Cardiac septum (tissue), 1 donor: ENCODE data around the gene TMEM100. TPM values are rescaled to one million over a fixed set of nuclear protein-coding genes. Genes with fewer than 3 reads are reported as not detected.

Source experiments
- DNase-seq: peaks from one replicate; pipeline ENCODE4 v3.0.0-alpha.2; 2020; ENCODE audit warnings: low spot score
- intact Hi-C: fragments of 100-400 bp; cut with DNase I; formaldehyde crosslinking; loops from one replicate; pipeline ENCODE4 v1.14.0; 2022
- total RNA-seq: library from RNA; stranded (reverse); fragmentation: NEBNext Ultra II Directional; extraction: Animal tissue kit (Norgen Biotek cat#: 25700); gene quantifications from one replicate; pipeline ENCODE4 v1.2.1, GENCODE V29; 2021
- donor health status: DM: no; HTN: no; CAD: no.

TMEM100 gene
- total RNA-seq, 1 donor from 2014 or later = 5.2 TPM

DNA sequence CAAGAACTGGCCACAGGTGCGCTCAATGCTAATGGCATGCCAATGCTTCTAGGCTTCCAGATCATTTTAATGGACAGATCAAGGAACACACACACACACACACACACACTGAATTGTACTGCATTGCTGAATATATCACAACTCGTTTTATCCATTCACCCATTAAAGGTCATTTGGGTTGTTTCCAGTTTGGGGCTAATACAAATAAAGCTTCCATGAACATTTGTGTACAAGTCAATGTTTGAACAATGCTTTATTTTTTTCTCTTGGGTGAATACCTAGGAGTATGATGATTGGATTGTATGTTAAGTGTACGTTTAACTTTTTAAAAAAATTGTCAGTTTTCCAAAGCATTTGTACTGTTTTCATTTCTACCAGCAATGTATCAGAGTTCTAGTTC is 24.5 kb upstream of the TMEM100 start:
- no peak for DNase-seq
- intact Hi-C loops = no loop called here

DNA sequence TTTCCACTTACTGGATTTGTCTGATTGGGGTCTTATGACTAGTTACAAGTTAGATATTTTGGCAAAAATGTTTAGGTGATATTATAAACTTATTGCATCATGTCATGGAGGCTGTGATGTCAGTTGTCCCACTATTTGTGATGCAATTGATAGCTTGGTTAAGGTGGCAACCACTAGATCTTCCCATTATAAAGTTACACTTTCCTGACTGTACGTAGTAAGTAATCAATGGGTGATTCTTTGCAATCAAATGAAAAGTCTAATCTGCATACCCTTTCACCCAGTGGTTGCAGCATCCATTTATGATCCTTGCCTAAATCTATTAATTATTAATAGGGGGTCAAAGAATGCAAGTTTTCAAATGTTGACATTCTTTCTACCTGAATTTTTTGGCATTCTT is 23.8 kb upstream of the TMEM100 start:
- intact Hi-C loops = no loop called here

DNA sequence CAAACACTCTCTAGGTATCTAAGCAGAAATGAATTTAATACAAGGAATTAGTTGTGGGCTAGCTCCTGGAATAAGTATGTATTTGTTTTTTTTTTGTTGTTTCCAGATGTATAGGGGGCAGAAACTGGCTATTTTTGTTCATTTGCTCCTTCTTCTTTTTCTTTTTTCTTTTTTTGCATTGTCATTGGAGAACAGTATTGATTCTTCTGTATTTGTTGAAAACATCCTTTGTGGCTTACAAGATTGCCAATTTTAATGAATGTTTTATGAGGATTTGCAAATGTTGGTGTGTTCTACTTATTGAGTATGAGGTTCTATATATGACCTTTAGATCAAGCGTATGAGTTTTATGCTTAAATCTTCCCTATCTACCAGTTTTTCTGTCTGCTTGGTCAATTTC is 22.6 kb upstream of the TMEM100 start:
- no peak for DNase-seq

More for the DNA sequence above, 23.8 kb upstream of the TMEM100 start:
- no peak for DNase-seq

GRCh38 chr17:55743103-55743679 is 20.5 kb upstream of the TMEM100 start:
- DNase-seq = no peak
- intact Hi-C loops = no loop called here

More for the DNA sequence above, 22.6 kb upstream of the TMEM100 start:
- intact Hi-C loops = no loop called here

GRCh38 chr17:55742272-55743102 is 19.8 kb upstream of the TMEM100 start:
- intact Hi-C loops = no loop called here
- DNase-seq = no peak

DNA sequence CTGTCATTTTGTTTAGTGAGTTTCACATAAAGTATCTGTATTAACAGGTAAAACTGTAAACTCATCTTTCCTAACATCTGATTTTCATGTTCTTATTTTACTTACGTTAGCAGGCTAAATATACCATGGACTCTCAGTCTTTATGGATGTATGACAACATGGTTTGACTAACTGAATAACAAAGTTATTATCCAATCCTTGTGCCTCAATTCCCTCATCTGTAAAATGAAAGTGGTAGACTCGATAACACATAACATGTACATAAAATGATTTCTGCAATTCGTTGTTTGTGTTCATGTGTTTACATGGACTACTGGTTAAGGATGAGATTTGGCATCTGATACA is 18.7 kb upstream of the TMEM100 start:
- intact Hi-C loops = no loop called here

GRCh38 chr17:55740511-55741355 is 18.1 kb upstream of the TMEM100 start:
- DNase-seq = no peak
- intact Hi-C loops = no loop called here

More for the DNA sequence above, 18.7 kb upstream of the TMEM100 start:
- no peak for DNase-seq

DNA sequence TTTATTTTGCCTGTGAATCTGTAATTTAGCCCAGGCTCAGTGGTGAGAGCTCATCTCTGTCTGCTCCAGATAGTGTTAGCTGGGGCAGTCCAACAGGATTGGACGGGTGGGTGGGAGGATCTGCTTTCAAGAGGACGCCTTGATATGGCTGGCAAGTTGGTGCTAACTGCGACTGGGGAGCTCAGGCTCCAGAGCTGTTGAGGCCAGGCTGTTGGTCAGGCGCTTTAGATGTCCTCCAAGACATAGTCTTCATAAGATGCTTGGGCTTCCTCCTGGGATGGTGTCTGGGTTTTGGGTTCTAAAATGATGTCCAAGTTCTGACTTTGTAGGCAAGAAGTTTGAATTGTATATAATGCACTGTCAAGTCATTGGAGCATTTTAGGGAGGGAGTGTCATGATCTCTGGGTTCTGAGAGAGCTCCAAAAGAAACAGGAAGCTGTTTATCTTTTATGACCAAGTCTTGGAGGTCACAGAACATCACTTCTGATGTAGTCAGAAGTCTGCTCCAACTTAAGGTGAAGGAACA is 15.4 kb upstream of the TMEM100 start:
- intact Hi-C loops = no loop called here
- no peak for DNase-seq

GRCh38 chr17:55735731-55736405 is 13.2 kb upstream of the TMEM100 start:
- intact Hi-C loops = no loop called here
- no peak for DNase-seq

GRCh38 chr17:55734128-55734781 is 11.6 kb upstream of the TMEM100 start:
- intact Hi-C loops = no loop called here
- no peak for DNase-seq

DNA sequence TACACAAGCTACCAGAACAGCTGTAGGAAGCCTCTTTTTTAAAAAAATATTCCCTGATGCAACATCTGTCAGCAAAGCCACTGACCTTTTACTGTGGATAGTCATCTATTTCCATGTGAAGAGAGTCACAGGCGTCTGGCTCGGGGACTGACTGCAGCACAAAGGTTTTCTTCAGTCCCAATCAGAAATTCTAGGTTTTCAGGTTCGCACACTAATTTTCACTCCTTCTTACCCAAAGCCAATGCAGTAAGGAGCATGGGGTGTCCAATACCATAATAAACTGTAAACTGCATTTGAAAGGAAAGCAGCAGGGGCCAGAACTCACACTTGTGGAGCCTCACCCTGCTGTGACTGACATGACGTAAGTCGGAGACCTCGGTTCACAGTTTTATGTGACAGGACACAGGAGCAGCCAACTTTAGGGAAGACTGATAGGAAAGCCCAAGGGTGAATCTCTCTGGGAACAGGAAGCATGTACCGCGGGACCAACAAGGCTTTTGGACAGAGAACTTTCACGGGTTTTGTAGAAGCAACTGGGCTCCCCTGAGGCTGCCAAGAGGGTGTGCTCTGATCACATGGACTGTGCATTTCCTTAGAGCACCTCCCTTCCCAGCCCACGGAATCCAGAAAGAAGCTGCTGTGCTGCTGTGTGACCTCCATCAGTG is 9.1 kb upstream of the TMEM100 start:
- peak; percentile 80 for DNase-seq
- intact Hi-C loops = no loop called here

DNA sequence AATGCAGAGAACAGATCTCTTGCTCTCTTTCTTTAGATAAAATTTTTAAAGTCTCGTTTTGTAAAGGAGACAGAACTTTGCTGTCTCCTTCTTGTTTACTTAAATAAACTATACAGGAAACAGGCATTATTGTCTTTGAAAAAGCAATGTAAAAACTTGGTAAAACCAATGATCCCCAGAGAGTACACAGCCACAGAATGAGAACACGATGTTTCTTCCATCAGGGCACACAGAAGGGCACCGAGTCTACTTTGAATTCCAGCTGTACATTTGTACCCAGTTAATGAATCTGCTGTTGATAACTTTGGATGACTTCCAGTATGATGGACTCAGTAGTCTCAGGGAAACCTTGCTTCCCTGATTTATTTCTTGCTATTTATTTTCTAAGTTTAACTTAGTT is 8.1 kb upstream of the TMEM100 start:
- intact Hi-C loops = no loop called here
- DNase-seq = no peak

DNA sequence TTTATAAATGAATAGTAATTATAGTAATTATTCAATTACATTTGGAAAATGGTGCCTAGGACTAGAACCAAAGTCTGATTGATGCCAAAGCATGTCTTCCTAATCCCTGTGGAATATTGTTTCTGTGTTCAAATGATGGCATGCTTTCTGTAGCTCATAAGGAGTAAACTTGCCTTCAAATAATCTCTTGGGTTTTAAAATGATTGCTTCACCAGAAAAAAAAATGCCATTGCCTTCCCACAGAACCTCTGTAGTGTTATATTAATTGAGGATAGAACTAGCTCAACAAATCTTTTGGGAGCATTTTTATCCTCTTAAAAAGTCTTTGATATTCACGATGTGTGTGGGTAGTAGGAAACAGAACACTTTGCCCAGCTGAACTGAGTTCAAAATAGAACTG is 7.7 kb upstream of the TMEM100 start:
- no peak for DNase-seq
- intact Hi-C loops = no loop called here

- no peak for DNase-seq
- intact Hi-C loops = loop anchor here (10.0 kb wide), 1 partner anchor 305 kb away; the partner anchor contains the start of gene MMD
Measured at GRCh38 chr17:55729484-55729883, 6.8 kb upstream of the TMEM100 start.

- intact Hi-C loops = loop anchor here (10.0 kb wide), 1 partner anchor 304 kb away; the partner anchor contains the start of gene MMD
- DNase-seq = no peak
Measured at GRCh38 chr17:55728833-55729232, 6.2 kb upstream of the TMEM100 start.

GRCh38 chr17:55728361-55728760 is 5.7 kb upstream of the TMEM100 start:
- no peak for DNase-seq
- intact Hi-C loops = loop anchor here (10.0 kb wide), 1 partner anchor 304 kb away; the partner anchor contains the start of gene MMD

DNA sequence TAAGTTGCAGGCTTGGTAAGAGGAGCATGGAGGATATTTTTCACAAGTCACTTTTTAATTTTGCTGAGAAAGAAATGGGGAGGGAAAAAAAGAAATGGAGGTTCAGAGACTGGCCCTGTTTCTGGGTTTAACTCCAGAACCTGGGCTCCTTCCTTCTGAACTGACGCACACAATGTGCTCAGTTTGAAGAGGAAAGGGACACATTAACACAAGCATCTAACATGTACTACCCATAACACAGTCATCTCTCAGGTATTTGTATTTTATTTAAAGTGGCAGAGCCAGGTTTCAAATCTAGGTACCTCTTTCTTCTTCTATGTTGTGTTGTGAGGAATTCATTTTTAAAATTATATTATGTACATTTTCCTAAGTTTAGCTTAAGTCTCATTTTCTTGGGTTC is 5.3 kb upstream of the TMEM100 start:
- intact Hi-C loops = loop anchor here (10.0 kb wide), 1 partner anchor 303 kb away; the partner anchor contains the start of gene MMD

DNA sequence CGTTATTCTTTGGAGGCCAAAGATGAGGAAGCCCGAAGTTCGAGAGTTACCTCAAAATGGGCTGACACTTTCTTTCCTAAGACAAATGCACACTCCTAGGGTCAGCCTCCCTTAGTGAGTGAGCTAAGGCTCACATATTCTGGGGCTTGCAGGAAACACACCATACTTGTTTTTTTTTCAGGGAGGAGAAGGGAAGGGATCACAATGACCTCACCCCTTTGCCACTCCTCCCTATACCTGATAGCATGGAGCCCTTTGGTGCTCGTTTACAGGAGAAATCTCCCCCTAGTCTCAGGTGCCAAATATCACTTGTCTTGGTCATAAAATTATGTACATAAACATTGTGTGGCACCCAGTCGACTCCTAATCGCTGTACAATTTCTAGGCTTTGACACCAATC is 4.6 kb upstream of the TMEM100 start:
- intact Hi-C loops = loop anchor here (10.0 kb wide), 1 partner anchor 302 kb away; the partner anchor contains the start of gene MMD
- no peak for DNase-seq

More for the DNA sequence above, 5.3 kb upstream of the TMEM100 start:
- DNase-seq = no peak
